GM12865 (cell line): ENCODE results near the gene PPP3CA.

ENCODE experiments used
- DNase-seq: peaks from one replicate; pipeline ENCODE4 v3.0.0; 2010; ENCODE audit warnings: low read depth
- H3K4me3 ChIP-seq: 2 replicates; pipeline ENCODE4 v1.5.1; 2011; ENCODE audit warnings: mild to moderate bottlenecking, low read depth, low read length, control low read depth
- CTCF ChIP-seq: IDR thresholded peaks from 2 replicates; pipeline ENCODE4 v1.5.1; 2011; ENCODE audit warnings: low read length, control low read depth, low read depth, inconsistent platforms; ENCODE audit not compliant: insufficient read depth; ENCODE audit errors: missing control alignments

PPP3CA gene

GRCh38 chr4:101283434-101283833 is 63.9 kb downstream of the PPP3CA start:
- no peak for TF ChIP-seq CTCF
- no peak overlapping the region for H3K4me3 ChIP-seq
- DNase-seq, result no peak

- H3K4me3 ChIP-seq, result no peak overlapping the region
- no peak for TF ChIP-seq CTCF
- no peak for DNase-seq
Observed at GRCh38 chr4:101282076-101282844, 65.1 kb downstream of the PPP3CA start.

DNA sequence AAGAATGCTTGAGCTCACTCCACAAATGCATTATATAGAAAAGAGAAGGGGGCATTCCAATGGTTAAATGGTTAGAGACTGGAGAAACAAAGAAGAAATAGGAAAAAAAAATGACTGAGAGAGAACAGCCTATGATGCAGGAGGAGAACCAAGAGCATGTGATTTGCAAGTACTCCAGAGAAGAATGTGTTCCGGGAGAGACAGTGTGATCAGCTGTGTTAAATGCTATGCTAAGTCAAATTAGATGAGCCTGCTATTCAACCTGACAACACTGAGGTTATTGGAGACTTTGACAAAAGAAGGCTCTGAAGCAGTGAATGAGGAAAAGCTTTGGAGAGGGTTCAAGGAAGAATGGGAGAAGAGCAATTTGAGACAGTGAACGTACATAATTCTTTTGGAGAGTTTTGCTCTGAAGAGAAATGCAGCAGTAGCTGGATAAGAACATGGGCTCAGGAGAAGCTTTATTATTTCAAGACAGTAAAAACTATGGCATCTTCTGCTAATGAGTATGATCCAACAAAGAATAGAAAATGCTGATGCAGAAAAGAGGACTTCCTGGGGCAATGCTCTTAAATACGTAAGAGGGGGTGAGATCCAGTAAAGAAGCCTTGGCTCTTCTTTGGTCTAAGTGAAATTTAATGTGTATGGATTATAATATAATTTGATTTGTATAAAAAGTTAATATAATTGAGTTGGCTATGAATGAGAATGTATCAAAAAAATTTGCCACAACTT is 66.3 kb downstream of the PPP3CA start:
- H3K4me3 ChIP-seq, result no peak overlapping the region
- TF ChIP-seq CTCF, result no peak
- no peak for DNase-seq

GRCh38 chr4:101279377-101279871 is 67.9 kb downstream of the PPP3CA start:
- DNase-seq, result peak; percentile 33
- TF ChIP-seq CTCF, result no peak
- no peak overlapping the region for H3K4me3 ChIP-seq

- TF ChIP-seq CTCF, result no peak
- no peak for DNase-seq
- no peak overlapping the region for H3K4me3 ChIP-seq
Observed at GRCh38 chr4:101277671-101278070, 69.7 kb downstream of the PPP3CA start.

DNA sequence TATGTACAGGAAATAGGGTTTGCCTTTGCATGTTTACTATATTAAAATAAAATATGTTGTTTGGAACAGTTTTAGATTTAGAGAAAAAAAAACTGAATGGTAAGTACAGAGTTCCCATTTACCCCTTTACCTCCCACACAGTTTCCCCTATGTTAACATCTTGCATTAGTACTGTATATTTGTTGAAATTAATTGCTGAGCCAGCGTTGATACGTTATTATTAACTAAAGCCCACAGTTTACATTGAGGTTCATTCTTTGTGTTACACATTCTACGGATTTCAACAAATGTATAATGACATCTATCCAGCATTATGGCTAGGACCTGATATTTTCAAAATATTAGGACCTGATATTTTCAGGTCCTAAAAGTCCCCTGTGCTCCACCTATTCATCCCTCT is 70.7 kb downstream of the PPP3CA start:
- TF ChIP-seq CTCF, result no peak
- no peak overlapping the region for H3K4me3 ChIP-seq
- no peak for DNase-seq
